Left forelimb (tissue), 1 donor: ENCODE results near the gene SEC11A.
A peak's percentile ranks its signal among the peaks of the same experiment; 100 is the strongest.
"Not testable (repeated sequence)": the region's sequence is repeated elsewhere in the genome, so short reads cannot be mapped to it uniquely, and the experiment has no call there.

Experiments used
- DNase-seq: peaks from one replicate; pipeline ENCODE4 v3.0.0-alpha.2; 2018; ENCODE audit warnings: low spot score

Gene SEC11A

GRCh38 chr15:84716036-84716732 lies at the start of gene SEC11A:
TSS of gene SEC11A (minus strand) at chr15:84716139. CDS start at chr15:84716075, 64 bp downstream.
- peak; percentile 97 for DNase-seq

DNA sequence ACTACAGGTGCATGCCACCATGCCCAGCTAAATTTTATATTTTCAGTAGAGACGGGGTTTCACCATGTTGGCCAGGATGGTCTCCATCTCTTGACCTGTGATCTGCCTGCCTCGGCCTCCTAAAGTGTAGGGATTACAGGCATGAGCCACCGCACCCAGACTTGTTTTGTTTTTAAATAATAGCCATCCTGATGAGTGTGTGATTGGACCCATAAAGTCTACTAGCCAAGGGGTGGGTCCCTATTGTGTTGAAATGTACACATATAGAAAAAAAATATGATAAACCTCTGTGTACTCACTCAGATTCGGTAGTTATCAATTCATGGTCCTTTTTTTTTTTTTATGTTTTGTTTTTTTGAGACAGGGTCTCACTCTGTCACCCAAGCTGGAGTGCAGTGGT lies 49.7 kb upstream of the SEC11A start:
- no peak for DNase-seq

- DNase-seq: no peak
Measured at GRCh38 chr15:84764989-84765388, 49.0 kb upstream of the SEC11A start.

GRCh38 chr15:84764585-84764984 lies 48.6 kb upstream of the SEC11A start:
- DNase-seq: no peak

DNA sequence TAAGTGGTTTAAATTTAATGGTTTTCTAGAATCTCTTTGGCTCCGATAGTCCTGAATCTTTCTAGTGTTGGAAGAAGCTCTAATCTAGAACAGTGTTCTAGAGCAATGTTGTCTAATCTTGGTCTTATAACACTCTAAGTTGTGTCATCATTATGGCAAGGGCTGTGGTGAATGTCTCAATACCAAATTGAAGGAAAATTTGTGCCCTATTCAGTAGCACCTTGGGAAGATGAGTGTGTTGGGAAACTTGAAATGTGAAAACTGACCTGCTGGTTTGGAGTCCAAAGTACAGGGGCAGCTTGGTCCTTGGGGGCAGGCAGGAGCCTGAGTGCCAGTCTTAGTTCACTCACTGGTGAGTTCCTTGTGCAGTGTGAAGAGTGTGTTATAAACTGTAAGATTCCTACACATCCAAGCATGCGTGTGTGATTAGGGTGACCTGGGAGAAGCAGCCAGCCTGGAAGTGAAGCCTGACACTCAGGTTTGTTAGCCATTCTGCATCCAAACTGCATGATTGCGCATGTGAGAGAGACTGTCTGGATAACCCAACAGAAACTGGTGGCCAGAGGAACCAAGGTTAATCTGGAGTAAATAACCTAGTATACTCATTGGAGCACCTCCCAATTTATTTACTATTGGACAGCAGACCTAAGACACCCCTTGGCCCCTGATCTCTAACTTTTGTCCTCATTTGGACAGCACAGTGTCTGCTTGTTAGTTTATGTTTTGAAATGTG lies 47.1 kb upstream of the SEC11A start:
- no peak for DNase-seq

GRCh38 chr15:84761607-84762131 lies 45.7 kb upstream of the SEC11A start:
- DNase-seq: no peak

DNA sequence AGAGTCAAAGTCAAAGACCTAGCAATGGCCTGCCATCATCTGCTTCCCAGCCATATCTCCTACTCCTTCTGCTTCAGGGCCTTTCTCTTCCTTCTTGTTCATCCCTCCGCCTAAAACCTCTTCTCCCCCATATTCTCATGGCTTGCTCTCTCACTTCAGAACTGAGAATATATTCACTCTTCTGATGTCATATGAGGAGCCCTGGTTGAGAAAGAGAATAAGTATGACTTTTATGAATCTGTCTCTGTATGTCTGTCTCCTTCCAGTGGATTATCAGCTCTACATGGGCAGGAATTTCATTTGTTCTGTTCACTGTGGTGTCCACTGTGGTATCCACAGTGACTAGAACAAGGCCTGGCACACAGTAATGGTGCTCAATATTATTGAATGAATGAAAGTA lies 44.3 kb upstream of the SEC11A start:
- no peak for DNase-seq

DNA sequence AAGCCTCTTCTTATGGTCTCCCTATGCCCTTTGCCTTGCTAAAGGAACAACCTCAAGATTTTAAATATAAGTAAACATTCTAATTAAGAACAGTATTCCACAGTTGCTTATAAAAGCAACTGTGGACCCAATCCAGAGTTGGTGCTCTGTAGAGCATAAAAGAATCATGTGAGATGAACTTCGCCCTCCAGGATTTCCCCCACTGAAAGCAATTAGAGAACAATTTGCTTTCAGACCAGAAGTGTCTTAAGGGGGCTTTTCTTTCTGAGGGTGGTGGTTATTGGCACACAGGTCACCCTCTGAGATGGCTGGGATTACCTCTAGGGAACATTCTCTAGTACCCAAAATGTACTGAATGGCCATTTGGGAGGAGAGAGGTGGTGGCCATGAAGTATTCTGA lies 43.1 kb upstream of the SEC11A start:
- DNase-seq: no peak

GRCh38 chr15:84755736-84756527 lies 40.0 kb upstream of the SEC11A start:
- no peak for DNase-seq

DNA sequence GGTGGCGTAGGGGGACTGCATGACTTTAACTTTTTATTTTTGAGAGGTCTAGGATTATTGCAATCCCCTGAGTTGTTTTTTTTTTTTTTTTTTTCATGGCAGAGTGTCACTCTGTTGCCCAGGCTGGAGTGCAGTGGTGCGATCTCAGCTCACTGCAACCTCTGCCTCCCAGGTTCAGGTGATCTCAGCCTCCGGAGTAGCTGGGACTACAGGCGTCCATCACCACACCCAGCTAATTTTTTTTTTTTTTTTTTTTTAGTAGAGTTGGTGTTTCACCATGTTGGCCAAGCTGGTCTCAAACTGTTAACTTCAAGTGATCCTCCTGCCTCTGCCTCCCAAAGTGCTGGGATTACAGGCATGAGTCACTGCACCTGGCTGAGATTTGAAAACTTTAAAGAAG lies 39.0 kb upstream of the SEC11A start:
- DNase-seq: not testable (repeated sequence)

DNA sequence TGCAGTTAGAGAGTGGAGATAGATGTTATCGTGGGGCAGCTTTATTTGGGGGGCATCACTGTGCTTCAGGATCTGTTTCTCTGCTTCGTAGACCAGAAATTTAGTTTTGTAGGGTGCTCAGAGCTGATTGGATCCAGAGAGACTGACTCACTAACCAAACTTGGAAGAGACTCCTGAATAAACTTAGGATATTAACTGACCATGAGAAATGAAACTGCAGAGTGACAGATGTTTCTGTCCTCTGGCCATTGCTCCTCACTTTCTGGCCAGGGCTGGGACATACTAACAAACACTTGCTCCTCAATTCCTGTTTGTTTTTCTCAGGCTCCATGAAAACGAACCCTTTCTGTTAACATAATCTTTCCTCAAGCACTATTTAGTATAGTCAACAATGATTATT lies 36.8 kb upstream of the SEC11A start:
- no peak for DNase-seq

GRCh38 chr15:84752195-84752594 lies 36.3 kb upstream of the SEC11A start:
- DNase-seq: no peak

DNA sequence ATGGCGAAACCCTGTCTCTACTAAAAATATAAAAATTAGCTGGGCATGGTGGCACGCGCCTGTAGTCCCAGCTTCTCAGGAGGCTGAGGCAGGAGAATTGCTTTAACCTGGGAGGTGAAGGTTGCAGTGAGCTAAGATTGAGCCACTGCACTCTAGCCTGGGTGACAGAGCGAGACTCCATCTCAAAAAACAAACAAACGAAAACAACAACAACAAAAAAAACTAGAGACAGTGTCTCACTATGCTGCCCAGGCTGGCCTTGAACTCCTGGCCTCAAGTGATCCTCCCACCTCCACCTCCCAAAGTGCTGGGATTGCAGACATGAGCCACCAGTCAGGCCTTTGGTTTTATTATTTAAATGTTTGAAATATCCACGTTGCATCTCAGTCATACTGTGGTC lies 35.8 kb upstream of the SEC11A start:
- DNase-seq: not testable (repeated sequence)

GRCh38 chr15:84750583-84751092 lies 34.7 kb upstream of the SEC11A start:
- DNase-seq: no peak

DNA sequence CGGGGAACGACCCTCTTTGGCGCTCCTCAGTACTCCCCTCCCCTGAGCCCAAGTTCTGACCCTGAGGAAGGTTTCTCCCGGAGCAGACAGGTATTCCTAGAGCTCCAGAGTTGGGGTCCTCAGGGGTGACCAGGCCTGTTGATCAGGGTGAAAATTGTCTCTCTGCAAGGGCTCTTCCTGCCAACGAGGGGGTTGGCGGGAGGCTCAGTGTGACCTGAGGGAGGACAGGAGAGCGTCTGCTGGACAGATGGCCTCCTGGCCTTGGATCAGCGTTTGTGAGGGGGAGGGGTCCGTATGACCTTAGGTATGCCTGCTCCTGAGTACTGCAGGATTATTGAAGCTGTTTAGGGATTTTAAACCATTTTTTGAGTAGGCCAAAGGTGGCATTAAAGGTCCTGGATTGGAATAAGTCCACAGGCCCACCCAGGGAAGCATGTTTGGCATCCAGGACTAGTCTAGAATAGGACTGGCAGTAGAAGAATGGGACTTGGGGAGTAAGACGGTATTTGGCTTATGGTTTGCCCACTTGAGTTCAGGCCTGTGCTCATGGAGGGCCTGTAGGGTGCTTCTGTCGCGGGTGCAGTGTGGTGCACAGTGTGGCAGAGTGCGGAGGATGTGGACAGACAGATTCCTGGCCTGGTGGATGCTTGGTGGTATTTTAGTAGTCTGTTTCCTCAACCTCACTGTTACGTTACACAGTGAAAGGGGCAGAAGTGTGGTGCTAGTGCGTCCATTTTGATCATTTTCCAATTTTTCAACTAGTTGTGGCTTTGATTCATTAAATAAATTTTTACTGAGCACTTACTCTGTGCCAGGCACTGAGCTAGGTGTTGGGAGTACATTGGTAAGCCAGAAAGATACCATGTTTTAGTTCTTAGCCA lies 33.4 kb upstream of the SEC11A start:
- no peak for DNase-seq

DNA sequence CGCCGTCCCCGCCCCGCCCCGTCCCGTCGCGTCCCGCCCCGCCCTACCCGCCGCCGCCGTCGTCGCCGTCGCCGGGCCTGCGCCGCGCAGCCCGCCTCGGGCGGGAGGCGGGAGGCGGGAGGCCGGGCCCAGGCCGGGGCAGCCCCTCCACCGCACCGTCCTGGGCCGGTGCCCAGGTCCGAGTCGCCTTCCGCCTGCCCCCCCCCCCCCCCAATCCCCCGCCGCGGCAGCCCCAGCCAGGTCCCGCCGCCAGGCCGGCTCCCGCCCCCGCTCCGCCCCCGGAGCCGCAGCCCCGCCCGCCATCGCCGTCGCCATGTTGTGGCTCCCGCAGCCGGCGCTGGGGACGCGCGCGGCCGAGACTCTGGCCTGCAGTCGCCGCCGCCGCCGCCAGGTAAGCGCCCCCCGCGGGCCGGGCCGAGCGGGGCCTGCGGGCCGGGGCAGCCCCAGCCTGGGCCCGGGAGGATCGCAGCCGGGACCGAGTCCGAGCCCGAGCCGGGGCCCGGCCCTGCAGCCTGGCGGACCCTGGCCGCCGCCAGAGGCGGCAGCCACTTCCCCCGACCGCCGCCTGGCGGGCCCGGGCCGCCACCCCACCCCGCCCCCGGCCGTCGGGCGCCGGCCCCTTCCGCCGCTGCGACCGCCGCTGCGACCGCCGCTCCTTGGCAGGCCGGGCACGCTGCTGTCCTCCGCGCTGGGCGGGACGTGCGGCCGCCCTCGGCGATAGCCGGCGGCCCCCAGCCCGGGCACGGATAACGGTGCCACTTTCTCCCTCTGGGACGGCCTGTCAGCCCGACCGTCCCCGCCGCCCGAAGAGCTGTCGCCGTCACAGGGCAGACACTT lies 32.6 kb upstream of the SEC11A start, which contains the start of gene ZNF592:
Gene ZNF592, plus strand, starts transcription at position 319 of the 837 bp plus-strand sequence. CDS start 34,084 bp downstream, outside the sequence.
- DNase-seq: peak; percentile 93

DNA sequence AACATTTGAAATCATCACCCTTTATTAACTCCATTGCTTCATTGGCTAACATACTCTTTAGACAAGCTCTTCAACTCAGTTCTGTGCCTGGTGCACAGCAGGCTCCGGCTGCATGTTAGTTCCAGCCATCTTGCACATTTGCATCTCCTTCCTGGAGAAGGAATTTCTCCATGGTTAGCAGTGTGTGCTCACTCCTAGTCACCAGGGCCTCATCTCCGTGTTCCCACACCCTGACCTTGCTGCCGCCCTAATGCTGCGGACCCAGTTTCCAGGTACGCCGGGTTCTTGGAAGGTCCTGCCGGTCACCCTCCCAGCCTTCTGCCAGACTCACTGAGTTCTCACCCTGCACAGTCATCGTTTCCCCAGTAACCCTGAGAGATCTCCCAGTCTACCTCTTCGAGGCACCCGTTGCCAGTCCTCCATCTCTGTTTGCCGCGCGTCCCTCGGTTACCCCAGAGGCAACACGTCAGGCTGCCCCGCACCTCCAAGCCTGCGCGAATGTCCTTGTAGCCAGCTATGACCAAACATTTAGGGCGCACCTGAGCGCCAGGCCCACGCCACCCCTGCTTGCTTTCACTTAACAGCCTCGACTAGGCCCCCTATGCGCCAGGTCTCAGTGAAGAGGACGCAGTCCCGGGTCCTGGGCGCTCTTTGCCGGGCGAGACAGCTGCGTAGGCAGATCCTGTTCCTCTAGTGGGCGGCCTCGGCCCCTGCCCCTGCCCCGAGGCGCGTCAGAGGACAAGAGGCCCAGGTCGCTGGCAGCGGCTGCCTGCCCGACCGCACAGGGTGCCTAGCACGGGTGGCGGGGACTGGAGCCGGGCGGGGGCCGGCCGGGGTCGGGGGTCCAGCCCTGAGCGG lies 31.7 kb upstream of the SEC11A start:
- peak; percentile 88 for DNase-seq

- no peak for DNase-seq
Measured at GRCh38 chr15:84741121-84741520, 25.2 kb upstream of the SEC11A start.

GRCh38 chr15:84740691-84741090 lies 24.8 kb upstream of the SEC11A start:
- DNase-seq: no peak
